ENCODE measurements around the gene ZEB2. TPM values are rescaled to one million over a fixed set of nuclear protein-coding genes. Genes with fewer than 3 reads are reported as not detected.
A peak's percentile ranks its signal among the peaks of the same experiment; 100 is the strongest.

The ZEB2 gene
- total and polyA plus RNA-seq, 2 of the 8 experiments (the other 6 are each of a cell fraction or from before 2014, with no cell fraction given), result 0.38 TPM; not detected in 1

DNA sequence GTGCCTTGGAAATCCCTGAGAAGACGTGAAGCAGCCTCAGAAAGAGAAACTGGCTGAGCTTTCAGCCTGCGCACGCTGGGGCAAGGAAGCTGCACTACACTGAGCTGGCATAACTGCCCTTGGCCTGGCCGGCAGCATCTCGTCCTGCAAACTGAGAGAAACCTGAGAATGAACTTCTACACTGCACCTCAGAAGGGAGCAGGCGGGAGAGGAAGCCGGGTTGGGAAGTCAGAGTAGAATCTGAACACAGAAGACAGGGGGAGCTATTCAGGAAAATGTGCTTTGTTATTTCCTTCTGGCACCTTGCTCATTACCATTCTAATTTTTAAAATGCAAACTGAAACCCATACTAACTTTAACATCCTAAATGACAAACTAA, 70.9 kb downstream of the ZEB2 start:
- Histone ChIP-seq H3K56ac (replicated peaks; ENCODE audit: insufficient read length, low read depth, low read length) (no peak overlapping the region), H3K4ac (replicated peaks; ENCODE audit: insufficient read length, low read depth, low read length) (no peak overlapping the region), H3K4me1 (replicated peaks in 1 of 4; ENCODE audit: control insufficient read depth in 3 of 4, insufficient read depth in 4 of 4, low read length in 3 of 4) (peaks cover 0 to 28% (median 24%) of the 10 kb centered on the region in 4 experiments; a peak in 6 of 7 replicates), H3K23ac (ENCODE audit: insufficient read length) (no peak overlapping the region), H3K36me3 (ENCODE audit: control insufficient read depth in 2 of 4, insufficient read depth in 4 of 4, low read length in 3 of 4) (no peaks in the 10 kb centered on the region), H3K9me3 (ENCODE audit: insufficient read depth in 2 of 2, low read depth in 1 of 2, low read length in 1 of 2) (no peaks in the 10 kb centered on the region; a peak in 1 of 4 replicates), H2BK15ac (ENCODE audit: low read length) (no peak overlapping the region), H3K79me2 (ENCODE audit: control insufficient read depth in 1 of 2, insufficient read depth in 2 of 2, low read length in 2 of 2) (no peaks in the 10 kb centered on the region), H3K79me1 (ENCODE audit: low read depth, low read length) (no peaks in the 10 kb centered on the region), H2AFZ (ENCODE audit: low read length) (no peak overlapping the region), H4K91ac (replicated peaks; ENCODE audit: insufficient read length, low read length) (no peak overlapping the region), H3K4me3 (ENCODE audit: extremely low read depth in 1 of 4, insufficient read depth in 2 of 4, low read depth in 3 of 4, low read length in 4 of 4) (no peak overlapping the region), H3K18ac (ENCODE audit: extremely low read depth, low read length) (no peak overlapping the region), H3K9ac (replicated peaks in 1 of 4; ENCODE audit: extremely low read depth in 1 of 4, low read depth in 3 of 4, low read length in 3 of 4) (no peak overlapping the region), H2BK20ac (ENCODE audit: low read length) (no peak overlapping the region), H3K27me3 (replicated peaks in 1 of 4; ENCODE audit: control insufficient read depth in 3 of 4, extremely low read depth in 1 of 4, insufficient read depth in 3 of 4, low read length in 3 of 4) (peaks cover 0 to 7% (median 4%) of the 10 kb centered on the region in 4 experiments; a peak in 3 of 7 replicates), H3K4me2 (ENCODE audit: insufficient read depth in 1 of 2, low read depth in 2 of 2, low read length in 2 of 2) (peak overlapping the region in 1 of 2 experiments; percentile 31; a peak in 2 of 4 replicates), H2BK5ac (ENCODE audit: low read depth, low read length) (peak overlapping the region; percentile 22; the same call in 1 of the 2 replicates), H3K27ac (ENCODE audit: low read depth, low read length) (no peak overlapping the region), H2BK12ac (ENCODE audit: low read depth, low read length) (no peak overlapping the region; the same call in 1 of the 2 replicates), H2BK120ac (replicated peaks; ENCODE audit: low read depth, low read length) (no peak overlapping the region), H2AK5ac (ENCODE audit: low read depth, low read length) (no peak overlapping the region), H3K14ac (ENCODE audit: insufficient read length) (no peak overlapping the region), H4K5ac (ENCODE audit: insufficient read length, low read depth, low read length) (no peak overlapping the region), H4K8ac (ENCODE audit: extremely low read depth, insufficient read depth, low read length) (no peak overlapping the region), H4K20me1 (replicated peaks in 1 of 2; ENCODE audit: control insufficient read depth in 1 of 2, insufficient read depth in 2 of 2, low read length in 2 of 2) (no peaks in the 10 kb centered on the region), H3K23me2 (ENCODE audit: low read depth, low read length) (no peaks in the 10 kb centered on the region)
- FAIRE-seq (peak; percentile 45), DNase-seq (ENCODE audit: low read depth in 1 of 2, low spot score in 2 of 2) (peak in 1 of 2 experiments; percentile 51)
- ChIA-PET CTCF (ENCODE audit: partially characterized antibody) (interaction anchor here (0.6 to 5.2 kb wide), 40 partner anchors 10 to 607 kb away, joined by 3 to 51 read pairs (median 4); no protein-coding TSS in a partner anchor), POLR2A (ENCODE audit: partially characterized antibody) (interaction anchor here (0.7 kb wide), 1 partner anchor 22 kb away, joined by 3 read pairs; no protein-coding TSS in a partner anchor)
- 17% methylated on average over 7 of the region's 7 CpGs; no CpG with 5 or more reads in 1 of the 2 experiments for WGBS, 2 experiments (ENCODE audit: extremely low coverage in 1 of 2, insufficient coverage in 1 of 2, insufficient read length in 1 of 2, insufficient replicate concordance in 2 of 2, low coverage in 1 of 2, low lambda C conversion rate in 2 of 2, missing lambda C conversion rate in 1 of 2)
- TF ChIP-seq, protein P1, sequence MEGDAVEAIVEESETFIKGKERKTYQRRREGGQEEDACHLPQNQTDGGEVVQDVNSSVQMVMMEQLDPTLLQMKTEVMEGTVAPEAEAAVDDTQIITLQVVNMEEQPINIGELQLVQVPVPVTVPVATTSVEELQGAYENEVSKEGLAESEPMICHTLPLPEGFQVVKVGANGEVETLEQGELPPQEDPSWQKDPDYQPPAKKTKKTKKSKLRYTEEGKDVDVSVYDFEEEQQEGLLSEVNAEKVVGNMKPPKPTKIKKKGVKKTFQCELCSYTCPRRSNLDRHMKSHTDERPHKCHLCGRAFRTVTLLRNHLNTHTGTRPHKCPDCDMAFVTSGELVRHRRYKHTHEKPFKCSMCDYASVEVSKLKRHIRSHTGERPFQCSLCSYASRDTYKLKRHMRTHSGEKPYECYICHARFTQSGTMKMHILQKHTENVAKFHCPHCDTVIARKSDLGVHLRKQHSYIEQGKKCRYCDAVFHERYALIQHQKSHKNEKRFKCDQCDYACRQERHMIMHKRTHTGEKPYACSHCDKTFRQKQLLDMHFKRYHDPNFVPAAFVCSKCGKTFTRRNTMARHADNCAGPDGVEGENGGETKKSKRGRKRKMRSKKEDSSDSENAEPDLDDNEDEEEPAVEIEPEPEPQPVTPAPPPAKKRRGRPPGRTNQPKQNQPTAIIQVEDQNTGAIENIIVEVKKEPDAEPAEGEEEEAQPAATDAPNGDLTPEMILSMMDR (IDR thresholded peaks at IDR 0.05; ENCODE audit: control extremely low read depth in 1 of 3, insufficient read depth in 1 of 3, low read depth in 1 of 3, low read length in 3 of 3), result peak; percentile 41 to 65 (median 53)
- TF ChIP-seq TBP (IDR thresholded peaks at IDR 0.05; ENCODE audit: low read depth, low read length), result peak; percentile 19; the same call in 1 of the 2 replicates
- TF ChIP-seq, protein P2, sequence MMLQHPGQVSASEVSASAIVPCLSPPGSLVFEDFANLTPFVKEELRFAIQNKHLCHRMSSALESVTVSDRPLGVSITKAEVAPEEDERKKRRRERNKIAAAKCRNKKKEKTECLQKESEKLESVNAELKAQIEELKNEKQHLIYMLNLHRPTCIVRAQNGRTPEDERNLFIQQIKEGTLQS (IDR thresholded peaks at IDR 0.05; ENCODE audit: insufficient read depth, low read depth, low read length), result no peak
- no peak for TF ChIP-seq POU5F1 (IDR thresholded peaks at IDR 0.05; ENCODE audit: low read depth, low read length)
- no peak for TF ChIP-seq ATF2 (IDR thresholded peaks at IDR 0.05; ENCODE audit: low read length)
- no peak for TF ChIP-seq CHD1 (IDR thresholded peaks at IDR 0.05; ENCODE audit: low read depth, low read length)
- 0 out of 2 replicates have a peak, but pooled peaks have one; percentile 22 for TF ChIP-seq CREB1 (IDR thresholded peaks at IDR 0.05)
- 0 out of 2 replicates have a peak, but pooled peaks have one; percentile 11 for TF ChIP-seq TEAD4 (IDR thresholded peaks at IDR 0.05; ENCODE audit: low read depth, low read length)
